Measurements from ENCODE around the gene EPS15. TPM values are rescaled to one million over a fixed set of nuclear protein-coding genes. Genes with fewer than 3 reads are reported as not detected.

The EPS15 gene
- total and polyA plus RNA-seq, 2 experiments from 2014 or later: 31.0 to 76.5 TPM

GRCh38 chr1:51316113-51316845, 202.8 kb downstream of the EPS15 start:
- H3K4me3 ChIP-seq: no peak overlapping the region
- Mint-ChIP-seq H3K36me3 (ENCODE audit: low read depth) (no peaks in the 10 kb centered on the region), H3K4me1 (peaks cover 22% of the 10 kb centered on the region), H3K27me3 (ENCODE audit: insufficient read depth, low read depth, poor library complexity) (peaks cover 13% of the 10 kb centered on the region), H3K27ac (peak overlapping the region; percentile 41), H3K4me3 (no peak overlapping the region), H3K9me3 (no peaks in the 10 kb centered on the region; the same call in 2 of the 3 replicates)
- no peaks in the 10 kb centered on the region for H3K27me3 ChIP-seq (ENCODE audit: insufficient read depth)
- H3K27ac ChIP-seq (ENCODE audit: low read depth): no peak overlapping the region
- H2AFZ ChIP-seq: no peak overlapping the region
- ATAC-seq: no peak
- no peak for DNase-seq (ENCODE audit: low spot score)
- H3K9me2 ChIP-seq (ENCODE audit: insufficient read depth): no peaks in the 10 kb centered on the region
- no peak overlapping the region for H3K4me2 ChIP-seq
- H3K36me3 ChIP-seq (ENCODE audit: insufficient read depth): no peaks in the 10 kb centered on the region
- no peaks in the 10 kb centered on the region for H4K20me1 ChIP-seq (replicated peaks; ENCODE audit: insufficient read depth)
- TF ChIP-seq CTCF (conservative IDR thresholded peaks at IDR 0.05; ENCODE audit: low read depth in 2 of 2): peak in 1 of 2 experiments; percentile 22; a peak in 2 of 4 replicates
- no peak for TF ChIP-seq STAT1 (IDR thresholded peaks at IDR 0.05; ENCODE audit: unreplicated experiment)
- TF ChIP-seq EZH2phosphoT487 (IDR thresholded peaks at IDR 0.05; ENCODE audit: unreplicated experiment): no peak
- no peak for TF ChIP-seq JUNB (IDR thresholded peaks at IDR 0.05; ENCODE audit: unreplicated experiment)
- TF ChIP-seq, protein P1, sequence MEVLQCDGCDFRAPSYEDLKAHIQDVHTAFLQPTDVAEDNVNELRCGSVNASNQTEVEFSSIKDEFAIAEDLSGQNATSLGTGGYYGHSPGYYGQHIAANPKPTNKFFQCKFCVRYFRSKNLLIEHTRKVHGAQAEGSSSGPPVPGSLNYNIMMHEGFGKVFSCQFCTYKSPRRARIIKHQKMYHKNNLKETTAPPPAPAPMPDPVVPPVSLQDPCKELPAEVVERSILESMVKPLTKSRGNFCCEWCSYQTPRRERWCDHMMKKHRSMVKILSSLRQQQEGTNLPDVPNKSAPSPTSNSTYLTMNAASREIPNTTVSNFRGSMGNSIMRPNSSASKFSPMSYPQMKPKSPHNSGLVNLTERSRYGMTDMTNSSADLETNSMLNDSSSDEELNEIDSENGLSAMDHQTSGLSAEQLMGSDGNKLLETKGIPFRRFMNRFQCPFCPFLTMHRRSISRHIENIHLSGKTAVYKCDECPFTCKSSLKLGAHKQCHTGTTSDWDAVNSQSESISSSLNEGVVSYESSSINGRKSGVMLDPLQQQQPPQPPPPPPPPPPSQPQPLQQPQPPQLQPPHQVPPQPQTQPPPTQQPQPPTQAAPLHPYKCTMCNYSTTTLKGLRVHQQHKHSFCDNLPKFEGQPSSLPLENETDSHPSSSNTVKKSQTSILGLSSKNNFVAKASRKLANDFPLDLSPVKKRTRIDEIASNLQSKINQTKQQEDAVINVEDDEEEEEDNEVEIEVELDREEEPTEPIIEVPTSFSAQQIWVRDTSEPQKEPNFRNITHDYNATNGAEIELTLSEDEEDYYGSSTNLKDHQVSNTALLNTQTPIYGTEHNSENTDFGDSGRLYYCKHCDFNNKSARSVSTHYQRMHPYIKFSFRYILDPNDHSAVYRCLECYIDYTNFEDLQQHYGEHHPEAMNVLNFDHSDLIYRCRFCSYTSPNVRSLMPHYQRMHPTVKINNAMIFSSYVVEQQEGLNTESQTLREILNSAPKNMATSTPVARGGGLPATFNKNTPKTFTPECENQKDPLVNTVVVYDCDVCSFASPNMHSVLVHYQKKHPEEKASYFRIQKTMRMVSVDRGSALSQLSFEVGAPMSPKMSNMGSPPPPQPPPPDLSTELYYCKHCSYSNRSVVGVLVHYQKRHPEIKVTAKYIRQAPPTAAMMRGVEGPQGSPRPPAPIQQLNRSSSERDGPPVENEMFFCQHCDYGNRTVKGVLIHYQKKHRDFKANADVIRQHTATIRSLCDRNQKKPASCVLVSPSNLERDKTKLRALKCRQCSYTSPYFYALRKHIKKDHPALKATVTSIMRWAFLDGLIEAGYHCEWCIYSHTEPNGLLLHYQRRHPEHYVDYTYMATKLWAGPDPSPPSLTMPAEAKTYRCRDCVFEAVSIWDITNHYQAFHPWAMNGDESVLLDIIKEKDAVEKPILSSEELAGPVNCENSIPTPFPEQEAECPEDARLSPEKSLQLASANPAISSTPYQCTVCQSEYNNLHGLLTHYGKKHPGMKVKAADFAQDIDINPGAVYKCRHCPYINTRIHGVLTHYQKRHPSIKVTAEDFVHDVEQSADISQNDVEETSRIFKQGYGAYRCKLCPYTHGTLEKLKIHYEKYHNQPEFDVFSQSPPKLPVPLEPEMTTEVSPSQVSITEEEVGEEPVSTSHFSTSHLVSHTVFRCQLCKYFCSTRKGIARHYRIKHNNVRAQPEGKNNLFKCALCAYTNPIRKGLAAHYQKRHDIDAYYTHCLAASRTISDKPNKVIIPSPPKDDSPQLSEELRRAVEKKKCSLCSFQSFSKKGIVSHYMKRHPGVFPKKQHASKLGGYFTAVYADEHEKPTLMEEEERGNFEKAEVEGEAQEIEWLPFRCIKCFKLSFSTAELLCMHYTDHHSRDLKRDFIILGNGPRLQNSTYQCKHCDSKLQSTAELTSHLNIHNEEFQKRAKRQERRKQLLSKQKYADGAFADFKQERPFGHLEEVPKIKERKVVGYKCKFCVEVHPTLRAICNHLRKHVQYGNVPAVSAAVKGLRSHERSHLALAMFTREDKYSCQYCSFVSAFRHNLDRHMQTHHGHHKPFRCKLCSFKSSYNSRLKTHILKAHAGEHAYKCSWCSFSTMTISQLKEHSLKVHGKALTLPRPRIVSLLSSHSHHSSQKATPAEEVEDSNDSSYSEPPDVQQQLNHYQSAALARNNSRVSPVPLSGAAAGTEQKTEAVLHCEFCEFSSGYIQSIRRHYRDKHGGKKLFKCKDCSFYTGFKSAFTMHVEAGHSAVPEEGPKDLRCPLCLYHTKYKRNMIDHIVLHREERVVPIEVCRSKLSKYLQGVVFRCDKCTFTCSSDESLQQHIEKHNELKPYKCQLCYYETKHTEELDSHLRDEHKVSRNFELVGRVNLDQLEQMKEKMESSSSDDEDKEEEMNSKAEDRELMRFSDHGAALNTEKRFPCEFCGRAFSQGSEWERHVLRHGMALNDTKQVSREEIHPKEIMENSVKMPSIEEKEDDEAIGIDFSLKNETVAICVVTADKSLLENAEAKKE (CRISPR knock-in tag; IDR thresholded peaks at IDR 0.05): no peak
- TF ChIP-seq ZNF331 (CRISPR knock-in tag; IDR thresholded peaks at IDR 0.05; ENCODE audit: low read depth): no peak
- no peaks in the 10 kb centered on the region for H3K4me1 ChIP-seq (ENCODE audit: insufficient read depth)
- no peaks in the 10 kb centered on the region for H3F3A ChIP-seq (replicated peaks; ENCODE audit: low read depth)
- no peaks in the 10 kb centered on the region for H3K79me2 ChIP-seq (replicated peaks; ENCODE audit: insufficient read depth)
